OCI-LY7 (cell line): Measurements from ENCODE around the gene PAOX. TPM values are rescaled to one million over a fixed set of nuclear protein-coding genes. Genes with fewer than 3 reads are reported as not detected.

Source experiments
- BruUV-seq: library from RNA; stranded (reverse); fragments of 400-500 nt; replicated peaks from 2 replicates; lab custom pipeline; 2021; lab: Mats Ljungman, UMichigan
- CTCF ChIA-PET: fragments of 300-600 bp; sonication (Branson Sonifier 250); formaldehyde crosslinking; loops from one replicate; lab custom pipeline; 2022; ENCODE audit warnings: antibody characterized with exemption; ENCODE audit not compliant: unreplicated experiment; lab: Charles Lee
- POLR2A ChIA-PET: fragments of 300-600 bp; sonication (Branson Sonifier 250); formaldehyde crosslinking; loops from one replicate; lab custom pipeline; 2022; ENCODE audit warnings: antibody characterized with exemption; lab: Charles Lee
- DNase-seq: peaks from one replicate; pipeline ENCODE4 v3.0.0-alpha.2; 2015; ENCODE audit warnings: low spot score
- H2AFZ ChIP-seq: fragments of 200-600 bp; sonication (generic), shearing (Covaris generic); 2 replicates; pipeline ENCODE4 v1.6.1; 2014; ENCODE audit warnings: mild to moderate bottlenecking, antibody characterized with exemption, low read length, moderate library complexity
- H3K27ac ChIP-seq: fragments of 200-600 bp; sonication (generic); 2 replicates; pipeline ENCODE4 v1.5.1; 2014; ENCODE audit warnings: mixed run types, low read depth, mild to moderate bottlenecking, moderate library complexity, low read length, inconsistent platforms; ENCODE audit not compliant: poor library complexity, severe bottlenecking
- H3K36me3 ChIP-seq: fragments of 200-600 bp; sonication (generic); 2 replicates; pipeline ENCODE4 v1.6.1; 2014; ENCODE audit warnings: mild to moderate bottlenecking, antibody characterized with exemption, low read length, moderate library complexity, mixed read lengths; ENCODE audit not compliant: insufficient read depth
- H3K4me1 ChIP-seq: fragments of 200-600 bp; sonication (generic); 2 replicates; pipeline ENCODE4 v1.5.1; 2014; ENCODE audit warnings: mild to moderate bottlenecking, low read length; ENCODE audit not compliant: insufficient read depth, poor library complexity, severe bottlenecking
- H3K4me2 ChIP-seq: fragments of 200-600 bp; sonication (generic); 2 replicates; pipeline ENCODE4 v1.6.1; 2014; ENCODE audit warnings: mild to moderate bottlenecking, low read length
- H3K4me3 ChIP-seq: fragments of 200-600 bp; sonication (generic); 2 replicates; pipeline ENCODE4 v1.5.1; 2014; ENCODE audit warnings: mild to moderate bottlenecking, low read depth, low read length; ENCODE audit not compliant: poor library complexity, severe bottlenecking
- H3K79me2 ChIP-seq: fragments of 200-600 bp; sonication (generic); 2 replicates; pipeline ENCODE4 v1.6.1; 2016; ENCODE audit warnings: low read depth, mild to moderate bottlenecking, low read length, moderate library complexity, mixed read lengths; ENCODE audit not compliant: insufficient read depth
- H3K9me2 ChIP-seq: fragments of 200-600 bp; sonication (generic); 2 replicates; pipeline ENCODE4 v1.6.1; 2016; ENCODE audit warnings: mild to moderate bottlenecking, low read length, mixed read lengths; ENCODE audit not compliant: insufficient read depth
- H3K9me3 ChIP-seq: fragments of 200-600 bp; sonication (generic); 2 replicates; pipeline ENCODE4 v1.6.1; 2014; ENCODE audit warnings: mild to moderate bottlenecking, mixed run types, low read length, mixed read lengths
- H4K20me1 ChIP-seq: fragments of 200-600 bp; sonication (generic); 2 replicates; pipeline ENCODE4 v1.6.1; 2014; ENCODE audit warnings: mild to moderate bottlenecking, antibody characterized with exemption, low read length, moderate library complexity, mixed read lengths; ENCODE audit not compliant: insufficient read depth
- EZH2phosphoT487 ChIP-seq: fragments of 200-600 bp; sonication (generic); IDR thresholded peaks from 2 replicates; pipeline ENCODE4 v1.6.1; 2018; ENCODE audit warnings: low read depth, borderline replicate concordance, mild to moderate bottlenecking, mixed run types, antibody characterized with exemption, low read length, moderate library complexity, mixed read lengths
- intact Hi-C: fragments of 100-400 bp; cut with micrococcal nuclease; formaldehyde crosslinking; loops from one replicate; pipeline ENCODE4 v1.10.0; 2022; ENCODE audit not compliant: unreplicated experiment
- total RNA-seq, 2 experiments: library from RNA; depleted of rRNA in 1 of 2; stranded (reverse); fragments of >200 nt in 1 of 2; shearing (Covaris generic) in 1 of 2; gene quantifications; 2 replicates each; pipeline ENCODE4 v1.2.3, GENCODE V29; 2014 to 2022
- TF ChIP-seq, protein P1 (sequence below): fragments of 200-600 bp; sonication (generic); conservative IDR thresholded peaks from 2 replicates; pipeline ENCODE4 v1.5.1; 2014; ENCODE audit warnings: mild to moderate bottlenecking, antibody characterized with exemption, low read length, moderate library complexity, mixed read lengths

The PAOX gene
- total RNA-seq, 2 experiments from 2014 or later = 10.7 to 28.1 TPM

DNA sequence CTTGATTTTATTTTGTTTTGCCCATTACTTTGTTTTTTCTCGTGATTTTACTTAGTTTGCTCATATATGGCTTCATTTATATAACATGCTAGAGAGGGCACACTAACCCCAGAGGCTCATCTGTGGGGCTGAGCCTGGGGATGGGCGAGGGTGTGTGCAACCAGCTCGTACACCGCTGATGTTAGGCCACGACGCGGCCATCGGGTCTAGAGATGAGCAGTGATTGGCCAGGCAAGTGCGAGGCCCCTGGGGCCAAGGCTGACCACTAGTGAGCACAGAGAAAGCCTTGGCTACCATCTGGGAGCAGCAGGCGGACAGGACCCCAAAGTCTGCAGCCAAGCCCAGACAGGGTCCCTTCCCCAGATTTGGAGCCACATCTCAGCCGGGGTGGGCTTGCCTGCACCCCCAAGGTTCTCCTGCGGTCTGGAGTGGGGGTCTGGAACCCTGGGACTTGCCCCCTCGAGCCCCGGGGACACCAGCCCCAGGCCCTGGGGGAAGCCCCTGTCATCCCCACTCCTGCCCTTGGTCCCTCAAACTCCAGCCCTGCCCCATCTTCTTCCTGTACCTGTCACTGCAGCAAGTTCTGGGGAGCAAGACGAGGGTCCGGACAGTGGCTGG is 25.0 kb upstream of the PAOX start:
- no peak for DNase-seq
- H3K9me2 ChIP-seq = no peaks in the 10 kb centered on the region
- H3K36me3 ChIP-seq = no peaks in the 10 kb centered on the region
- ChIA-PET POLR2A (interaction anchor here (0.6 kb wide), 1 partner anchor 52 kb away, joined by 5 read pairs; no protein-coding TSS in a partner anchor), CTCF (no interaction called here)
- no peaks in the 10 kb centered on the region for H4K20me1 ChIP-seq
- intact Hi-C loops = no loop called here
- no peak overlapping the region for H3K27ac ChIP-seq
- H3K79me2 ChIP-seq = no peaks in the 10 kb centered on the region
- TF ChIP-seq, protein P1, sequence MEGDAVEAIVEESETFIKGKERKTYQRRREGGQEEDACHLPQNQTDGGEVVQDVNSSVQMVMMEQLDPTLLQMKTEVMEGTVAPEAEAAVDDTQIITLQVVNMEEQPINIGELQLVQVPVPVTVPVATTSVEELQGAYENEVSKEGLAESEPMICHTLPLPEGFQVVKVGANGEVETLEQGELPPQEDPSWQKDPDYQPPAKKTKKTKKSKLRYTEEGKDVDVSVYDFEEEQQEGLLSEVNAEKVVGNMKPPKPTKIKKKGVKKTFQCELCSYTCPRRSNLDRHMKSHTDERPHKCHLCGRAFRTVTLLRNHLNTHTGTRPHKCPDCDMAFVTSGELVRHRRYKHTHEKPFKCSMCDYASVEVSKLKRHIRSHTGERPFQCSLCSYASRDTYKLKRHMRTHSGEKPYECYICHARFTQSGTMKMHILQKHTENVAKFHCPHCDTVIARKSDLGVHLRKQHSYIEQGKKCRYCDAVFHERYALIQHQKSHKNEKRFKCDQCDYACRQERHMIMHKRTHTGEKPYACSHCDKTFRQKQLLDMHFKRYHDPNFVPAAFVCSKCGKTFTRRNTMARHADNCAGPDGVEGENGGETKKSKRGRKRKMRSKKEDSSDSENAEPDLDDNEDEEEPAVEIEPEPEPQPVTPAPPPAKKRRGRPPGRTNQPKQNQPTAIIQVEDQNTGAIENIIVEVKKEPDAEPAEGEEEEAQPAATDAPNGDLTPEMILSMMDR = no peak
- TF ChIP-seq EZH2phosphoT487 = no peak
- no peak overlapping the region for H2AFZ ChIP-seq
- H3K4me3 ChIP-seq = no peak overlapping the region
- H3K9me3 ChIP-seq = no peaks in the 10 kb centered on the region
- BruUV-seq = no TSS peak
- H3K4me1 ChIP-seq = peaks cover 7% of the 10 kb centered on the region
- no peak overlapping the region for H3K4me2 ChIP-seq

DNA sequence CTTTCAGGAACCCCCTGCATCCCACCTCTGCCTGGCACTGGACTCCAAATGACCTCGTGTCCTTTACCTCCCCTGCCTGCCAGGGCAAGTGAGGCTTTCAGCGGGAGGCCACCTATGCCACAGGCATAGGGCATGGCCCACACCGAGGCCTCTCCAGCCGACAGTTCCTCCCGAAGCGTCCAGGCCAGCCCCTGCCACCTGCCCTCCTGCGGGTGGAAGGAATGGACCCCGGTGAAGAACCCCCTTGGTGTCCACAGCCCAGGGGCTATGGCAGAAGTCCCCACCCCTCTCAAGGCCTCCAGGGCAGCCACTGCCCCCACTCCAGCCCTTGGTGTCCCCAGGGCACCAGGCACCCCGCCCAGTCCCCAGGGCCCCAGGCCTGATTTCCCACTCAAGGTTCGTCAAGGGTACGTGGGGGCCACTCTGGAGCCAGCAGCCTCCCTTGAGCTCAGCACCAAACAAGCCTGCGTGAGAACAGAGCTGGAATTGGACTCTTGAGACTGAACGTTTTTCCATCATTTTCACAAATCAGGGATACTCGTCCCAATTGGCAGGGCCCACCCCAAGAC is 24.3 kb upstream of the PAOX start:
- Histone ChIP-seq H3K4me2 (no peak overlapping the region), H2AFZ (no peak overlapping the region), H4K20me1 (no peaks in the 10 kb centered on the region), H3K4me1 (peaks cover 7% of the 10 kb centered on the region), H3K9me3 (no peaks in the 10 kb centered on the region), H3K27ac (no peak overlapping the region), H3K36me3 (no peaks in the 10 kb centered on the region), H3K9me2 (no peaks in the 10 kb centered on the region), H3K79me2 (no peaks in the 10 kb centered on the region), H3K4me3 (no peak overlapping the region)
- ChIA-PET POLR2A (no interaction called here), CTCF (no interaction called here)
- intact Hi-C loops = no loop called here
- TF ChIP-seq EZH2phosphoT487 = no peak
- TF ChIP-seq, protein P1 = no peak
- DNase-seq = no peak
- BruUV-seq = no TSS peak

DNA sequence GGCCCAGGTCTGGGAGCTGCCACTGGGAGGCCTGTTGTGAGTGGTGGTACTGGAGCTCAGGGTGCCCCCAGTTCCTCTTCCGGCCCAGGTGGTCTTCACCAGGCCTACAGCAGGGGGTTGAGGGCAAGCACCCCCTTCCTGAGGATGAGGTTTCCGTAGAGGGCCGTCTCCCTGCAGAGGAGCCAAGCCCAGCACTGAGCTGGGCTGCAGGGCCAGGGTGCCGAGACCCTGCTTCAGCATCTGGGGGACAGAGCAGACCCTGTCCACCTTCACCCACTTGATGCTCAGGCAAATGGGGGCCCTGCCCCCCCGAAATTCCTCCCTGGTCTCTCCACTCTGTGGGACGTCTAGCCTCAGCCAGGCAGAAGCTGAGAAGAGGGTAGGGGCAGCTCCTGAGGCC is 23.8 kb upstream of the PAOX start:
- intact Hi-C loops = no loop called here
- no peak for DNase-seq
- POLR2A ChIA-PET = no interaction called here
- no peaks in the 10 kb centered on the region for H3K36me3 ChIP-seq
- no peak overlapping the region for H3K4me2 ChIP-seq
- no peaks in the 10 kb centered on the region for H3K79me2 ChIP-seq
- no peaks in the 10 kb centered on the region for H3K9me2 ChIP-seq
- no peaks in the 10 kb centered on the region for H3K9me3 ChIP-seq
- no peaks in the 10 kb centered on the region for H4K20me1 ChIP-seq
- BruUV-seq = TSS peak; percentile 49
- CTCF ChIA-PET = no interaction called here
- no peak overlapping the region for H3K27ac ChIP-seq
- H3K4me1 ChIP-seq = peaks cover 7% of the 10 kb centered on the region
- H2AFZ ChIP-seq = no peak overlapping the region
- no peak overlapping the region for H3K4me3 ChIP-seq
- TF ChIP-seq EZH2phosphoT487 = no peak
- TF ChIP-seq, protein P1 = no peak
